Skeletal muscle tissue (tissue), 4 donors: Measurements from ENCODE around the gene PDGFD. TPM values are rescaled to one million over a fixed set of nuclear protein-coding genes. Genes with fewer than 3 reads are reported as not detected.

ENCODE experiments used
- H3K27ac ChIP-seq: one replicate; pipeline ENCODE4 v1.7.0; 2013; ENCODE audit warnings: mild to moderate bottlenecking, low read depth, low read length, inconsistent platforms
- H3K27me3 ChIP-seq, 3 donors: one replicate each; pipeline ENCODE4 v1.7.0; 2013; ENCODE audit warnings: low read length in 3 of 3; ENCODE audit not compliant: control insufficient read depth in 3 of 3, insufficient read depth in 3 of 3
- H3K36me3 ChIP-seq, 3 donors: one replicate each; pipeline ENCODE4 v1.7.0; 2013; ENCODE audit warnings: low read length in 3 of 3; ENCODE audit not compliant: control insufficient read depth in 3 of 3, insufficient read depth in 3 of 3
- H3K4me1 ChIP-seq, 3 donors: one replicate each; pipeline ENCODE4 v1.7.0; 2013; ENCODE audit warnings: low read length in 3 of 3, mild to moderate bottlenecking in 3 of 3; ENCODE audit not compliant: control insufficient read depth in 3 of 3, insufficient read depth in 3 of 3
- H3K4me3 ChIP-seq, 3 donors: one replicate each; pipeline ENCODE4 v1.7.0; 2013; ENCODE audit warnings: low read length in 3 of 3
- H3K9ac ChIP-seq, 3 donors: one replicate each; pipeline ENCODE4 v1.7.0; 2013; ENCODE audit warnings: low read length in 3 of 3, mild to moderate bottlenecking in 3 of 3, moderate library complexity in 2 of 3, low read depth in 1 of 3
- H3K9me3 ChIP-seq, 3 donors: one replicate each; pipeline ENCODE4 v1.7.0; 2013; ENCODE audit warnings: low read length in 3 of 3; ENCODE audit not compliant: control insufficient read depth in 3 of 3
- total RNA-seq: library from RNA; depleted of rRNA; stranded (reverse); fragments of >200 nt; gene quantifications from one replicate; pipeline ENCODE4 v1.2.3, GENCODE V29; 2014
- donor health status: Osteomylitis.

Gene PDGFD
- total RNA-seq, 1 donor from 2014 or later: 24.0 TPM

DNA sequence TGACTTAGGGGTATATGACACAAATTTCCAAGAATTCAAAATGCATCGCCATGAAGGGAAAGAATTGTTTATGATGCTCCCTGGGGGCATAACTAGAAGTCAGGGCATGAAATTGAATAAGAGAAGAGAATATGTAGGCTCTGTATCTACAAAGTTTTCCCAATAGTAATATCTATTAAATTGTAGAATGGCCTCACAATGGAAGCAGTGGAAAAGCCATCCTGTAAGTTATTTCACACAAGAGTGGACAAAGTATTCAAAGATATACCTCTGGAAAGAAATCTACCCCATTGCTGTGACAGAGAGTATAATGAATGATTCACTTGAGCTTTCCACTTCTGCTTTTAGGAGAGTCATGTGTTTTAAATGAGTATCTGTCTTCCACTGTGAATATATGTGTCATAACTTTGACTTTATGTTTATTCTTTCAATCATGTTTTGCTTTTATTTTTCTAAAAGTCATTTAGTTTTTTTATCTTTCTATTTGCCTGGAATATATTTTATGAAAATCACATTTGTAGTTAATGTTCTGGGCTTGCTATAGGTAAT, 193.2 kb downstream of the PDGFD start:
- Histone ChIP-seq H3K27me3 (no peaks in the 10 kb centered on the region), H3K27ac (no peak overlapping the region), H3K9me3 (no peaks in the 10 kb centered on the region), H3K36me3 (no peaks in the 10 kb centered on the region), H3K4me1 (no peaks in the 10 kb centered on the region), H3K4me3 (no peak overlapping the region), H3K9ac (no peak overlapping the region)

- H3K4me3 ChIP-seq: no peak overlapping the region
- no peak overlapping the region for H3K9ac ChIP-seq
- H3K4me1 ChIP-seq: no peaks in the 10 kb centered on the region
- H3K36me3 ChIP-seq: no peaks in the 10 kb centered on the region
- no peaks in the 10 kb centered on the region for H3K9me3 ChIP-seq
- no peak overlapping the region for H3K27ac ChIP-seq
- no peaks in the 10 kb centered on the region for H3K27me3 ChIP-seq
These were observed 195.3 kb downstream of the PDGFD start for GRCh38 chr11:103968685-103969084.

GRCh38 chr11:103967985-103968384, 196.0 kb downstream of the PDGFD start:
- Histone ChIP-seq H3K27me3 (no peaks in the 10 kb centered on the region), H3K9ac (no peak overlapping the region), H3K36me3 (no peaks in the 10 kb centered on the region), H3K9me3 (no peaks in the 10 kb centered on the region), H3K4me3 (no peak overlapping the region), H3K27ac (no peak overlapping the region), H3K4me1 (no peaks in the 10 kb centered on the region)

- H3K4me3 ChIP-seq: no peak overlapping the region
- H3K27me3 ChIP-seq: no peaks in the 10 kb centered on the region
- no peaks in the 10 kb centered on the region for H3K4me1 ChIP-seq
- no peaks in the 10 kb centered on the region for H3K9me3 ChIP-seq
- no peak overlapping the region for H3K27ac ChIP-seq
- no peak overlapping the region for H3K9ac ChIP-seq
- no peaks in the 10 kb centered on the region for H3K36me3 ChIP-seq
These were observed 199.6 kb downstream of the PDGFD start for GRCh38 chr11:103964390-103964789.

DNA sequence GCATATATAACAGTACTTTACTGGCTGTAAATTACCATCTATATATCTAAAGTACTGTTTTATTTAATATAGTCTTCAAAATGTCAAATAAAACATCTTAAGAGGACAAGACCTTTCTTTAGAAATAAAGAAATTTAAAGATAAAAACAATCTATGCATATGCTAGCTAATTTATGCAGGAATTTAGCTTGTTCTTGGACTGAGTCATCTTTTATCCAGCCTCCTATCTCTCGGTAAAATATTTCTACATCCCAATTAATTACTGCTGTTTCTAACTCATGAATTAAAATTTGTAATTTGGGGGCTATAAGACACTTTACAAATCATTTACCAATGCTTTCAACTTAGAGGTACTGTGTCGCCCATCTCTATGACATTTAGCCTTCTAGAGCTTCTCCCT, 200.3 kb downstream of the PDGFD start:
- Histone ChIP-seq H3K4me3 (no peak overlapping the region), H3K36me3 (no peaks in the 10 kb centered on the region), H3K4me1 (no peaks in the 10 kb centered on the region), H3K9ac (no peak overlapping the region), H3K27ac (no peak overlapping the region), H3K27me3 (no peaks in the 10 kb centered on the region), H3K9me3 (no peaks in the 10 kb centered on the region)

- Histone ChIP-seq H3K27ac (no peak overlapping the region), H3K9me3 (no peaks in the 10 kb centered on the region), H3K36me3 (no peaks in the 10 kb centered on the region), H3K27me3 (no peaks in the 10 kb centered on the region), H3K4me1 (no peaks in the 10 kb centered on the region), H3K4me3 (no peak overlapping the region), H3K9ac (no peak overlapping the region)
These were observed 202.9 kb downstream of the PDGFD start for GRCh38 chr11:103961010-103961409.

DNA sequence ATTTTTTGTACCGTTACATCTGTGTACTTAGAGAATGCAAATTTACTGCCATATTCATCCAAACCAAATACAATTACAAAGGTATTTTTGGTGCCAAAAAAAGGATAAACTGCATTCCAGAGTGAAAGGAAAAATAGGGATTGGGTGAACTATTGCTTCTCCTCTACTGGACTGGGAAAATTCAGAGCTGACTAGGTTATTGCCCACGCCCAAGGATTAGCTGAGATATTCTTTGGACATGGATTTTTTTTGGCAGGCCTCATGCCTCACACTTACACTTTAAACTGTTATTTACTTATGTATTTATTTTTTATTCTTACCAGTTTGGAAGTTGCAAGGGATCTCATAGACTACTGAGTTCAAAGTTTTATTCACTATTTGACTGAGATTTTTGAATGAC, 203.8 kb downstream of the PDGFD start:
- Histone ChIP-seq H3K4me1 (no peaks in the 10 kb centered on the region), H3K9me3 (no peaks in the 10 kb centered on the region), H3K27ac (no peak overlapping the region), H3K9ac (no peak overlapping the region), H3K27me3 (no peaks in the 10 kb centered on the region), H3K36me3 (no peaks in the 10 kb centered on the region), H3K4me3 (no peak overlapping the region)

GRCh38 chr11:103959279-103959942, 204.5 kb downstream of the PDGFD start:
- Histone ChIP-seq H3K4me3 (no peak overlapping the region), H3K36me3 (no peaks in the 10 kb centered on the region), H3K27me3 (no peaks in the 10 kb centered on the region), H3K9ac (no peak overlapping the region), H3K4me1 (no peaks in the 10 kb centered on the region), H3K27ac (no peak overlapping the region), H3K9me3 (no peaks in the 10 kb centered on the region)

GRCh38 chr11:103958475-103959215, 205.3 kb downstream of the PDGFD start:
- Histone ChIP-seq H3K27me3 (no peaks in the 10 kb centered on the region), H3K4me1 (no peaks in the 10 kb centered on the region), H3K9ac (no peak overlapping the region), H3K36me3 (no peaks in the 10 kb centered on the region), H3K4me3 (no peak overlapping the region), H3K27ac (no peak overlapping the region), H3K9me3 (no peaks in the 10 kb centered on the region)

GRCh38 chr11:103953797-103954486, 210.0 kb downstream of the PDGFD start:
- Histone ChIP-seq H3K27me3 (no peaks in the 10 kb centered on the region), H3K9me3 (no peaks in the 10 kb centered on the region), H3K27ac (no peak overlapping the region), H3K4me1 (no peaks in the 10 kb centered on the region), H3K36me3 (no peaks in the 10 kb centered on the region), H3K9ac (no peak overlapping the region), H3K4me3 (no peak overlapping the region)
